Measurements from ENCODE around the gene WRAP73.

Gene WRAP73

DNA sequence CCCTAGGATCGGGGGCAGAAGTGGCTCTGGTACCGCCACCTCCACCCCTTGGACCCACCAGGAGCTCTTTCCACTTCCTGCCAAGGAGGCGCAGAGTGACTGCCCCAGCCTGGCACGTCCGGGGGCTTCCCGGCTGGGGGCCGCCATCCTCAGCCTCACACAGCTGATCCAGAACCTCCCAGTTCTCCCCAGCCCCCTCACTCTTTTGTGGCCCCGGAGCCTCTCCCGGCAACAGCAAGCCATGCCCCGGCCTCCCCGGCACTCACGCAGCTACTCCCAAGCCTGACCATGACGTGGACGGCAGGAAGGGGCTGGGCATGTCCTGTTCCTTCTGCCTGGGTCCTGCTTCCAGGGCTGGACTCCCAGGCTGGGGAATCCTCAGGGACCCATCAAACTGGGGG is 19.5 kb upstream of the WRAP73 start:
- DNase-seq (ENCODE audit: low read depth in 2 of 2) = no peak

DNA sequence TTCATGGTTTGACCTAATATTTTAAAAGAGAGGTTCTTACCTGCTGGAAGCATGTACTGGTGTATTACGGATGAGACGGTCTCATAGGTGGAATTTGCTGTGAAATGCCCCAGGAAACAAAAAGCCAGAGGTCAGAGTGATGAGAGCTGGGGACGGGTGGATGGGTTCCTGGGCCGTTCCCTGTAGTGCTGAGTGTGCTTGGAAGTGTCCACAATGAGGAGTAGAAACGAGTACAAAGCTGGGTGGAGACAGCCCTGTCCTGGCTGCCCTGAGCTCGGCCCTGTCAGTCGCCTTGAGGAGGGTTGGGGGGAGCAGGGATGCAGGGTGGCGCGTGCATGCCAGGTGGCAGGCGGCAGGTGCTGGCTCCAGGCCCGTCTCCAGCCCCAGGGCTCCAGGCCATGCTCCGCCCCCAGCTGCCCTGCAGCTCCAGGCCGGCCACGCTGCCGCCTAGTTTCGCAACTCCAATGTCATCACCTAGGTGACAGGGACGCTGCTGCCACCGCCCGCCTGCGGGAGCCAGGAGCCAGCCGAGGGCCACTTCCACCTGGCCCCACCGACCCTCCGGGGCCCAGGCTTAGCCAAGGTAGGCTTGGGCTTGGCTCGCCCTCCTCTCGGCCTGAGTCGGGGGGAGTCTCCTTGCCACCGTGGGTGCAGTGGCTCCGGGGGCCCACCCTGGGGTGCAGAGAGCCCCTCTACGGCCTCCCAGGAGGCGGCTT is 18.8 kb upstream of the WRAP73 start:
- DNase-seq (ENCODE audit: low read depth in 2 of 2) = no peak

DNA sequence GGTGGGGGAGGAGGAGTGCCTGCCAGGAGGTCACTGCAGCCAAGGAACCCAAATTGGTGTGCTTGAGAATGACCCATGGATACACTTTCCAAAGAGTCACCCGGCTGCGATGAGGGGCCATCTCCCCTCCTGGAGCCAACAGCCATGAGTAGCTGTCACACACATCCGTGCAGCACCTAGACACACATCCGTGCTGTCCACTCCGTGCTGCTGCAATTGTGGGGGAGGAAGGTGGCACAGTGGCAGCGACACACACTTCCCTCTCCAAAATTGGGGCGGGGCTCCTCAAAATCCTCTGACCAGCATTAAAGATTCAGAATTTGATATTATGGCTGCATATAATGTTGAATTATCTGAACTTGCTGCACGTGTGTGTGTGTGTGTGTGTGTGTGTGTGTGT is 18.2 kb upstream of the WRAP73 start:
- no peak for DNase-seq (ENCODE audit: low read depth in 2 of 2)

DNA sequence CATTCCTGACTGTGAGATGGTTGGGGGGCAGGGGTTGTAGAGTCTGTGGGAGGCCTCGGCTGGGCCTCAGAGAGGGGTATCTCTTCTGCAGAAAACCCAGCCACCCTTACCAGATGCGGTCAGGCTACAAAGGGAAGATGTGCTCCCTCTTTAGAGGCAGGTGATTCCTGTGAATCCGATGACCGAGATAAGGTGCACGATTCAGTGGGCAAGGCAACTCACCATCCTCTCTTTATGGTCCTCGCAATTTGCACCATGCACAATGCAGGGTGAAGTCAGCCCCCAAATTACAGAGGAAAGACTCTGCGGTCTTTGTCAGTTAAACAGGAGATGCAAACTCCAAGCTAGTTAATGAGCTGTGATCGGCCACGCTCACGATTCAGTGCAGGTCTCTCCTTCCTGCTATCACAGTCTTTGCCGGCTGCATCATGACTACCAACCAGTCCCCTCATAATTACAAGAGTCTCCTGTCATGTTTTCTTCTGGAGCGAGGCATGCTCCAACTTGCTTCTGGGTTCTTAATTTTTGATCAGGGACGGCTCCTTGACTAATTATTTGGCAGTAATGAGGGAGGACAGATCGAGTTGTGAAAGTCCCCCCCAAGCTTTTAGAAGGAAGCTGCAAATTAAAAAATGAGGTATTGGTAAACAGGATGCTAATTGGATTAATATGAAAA is 14.9 kb upstream of the WRAP73 start:
- no peak for DNase-seq (ENCODE audit: low read depth in 2 of 2)

DNA sequence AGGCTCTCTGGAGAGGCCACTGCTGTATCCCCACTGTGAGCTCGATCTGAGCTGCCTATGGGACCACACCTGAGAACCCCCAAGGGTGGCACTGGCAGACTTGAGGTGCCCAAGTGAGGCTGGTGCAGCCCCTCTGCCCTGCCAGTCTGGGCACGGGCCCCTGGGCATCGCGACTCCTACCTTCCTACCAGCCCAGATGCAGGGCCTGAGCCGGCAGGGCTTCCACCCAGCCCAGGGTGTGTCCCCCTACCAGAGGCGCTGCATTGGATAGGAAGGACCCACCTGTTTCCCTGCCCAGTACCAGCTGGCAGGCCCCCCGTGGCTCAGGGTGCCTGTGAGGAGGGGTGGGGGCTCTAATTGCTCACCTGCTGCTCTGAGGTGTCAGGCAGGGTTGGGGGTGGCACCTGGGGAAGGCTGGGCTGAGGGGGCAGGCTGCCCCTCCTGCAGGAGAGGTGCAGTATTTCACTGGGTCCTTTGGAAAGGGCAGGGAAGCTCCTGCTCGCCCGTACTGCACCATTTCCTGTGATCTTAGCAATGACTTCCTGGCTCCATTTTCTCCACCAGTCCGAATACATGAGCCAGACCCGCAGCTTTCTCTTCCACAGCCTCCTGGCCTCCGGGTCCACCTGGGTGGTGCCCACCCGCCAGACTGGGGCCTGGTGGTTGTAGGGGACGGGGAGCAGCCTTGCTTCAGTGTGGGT is 14.2 kb upstream of the WRAP73 start:
- DNase-seq (ENCODE audit: low read depth in 2 of 2) = no peak

DNA sequence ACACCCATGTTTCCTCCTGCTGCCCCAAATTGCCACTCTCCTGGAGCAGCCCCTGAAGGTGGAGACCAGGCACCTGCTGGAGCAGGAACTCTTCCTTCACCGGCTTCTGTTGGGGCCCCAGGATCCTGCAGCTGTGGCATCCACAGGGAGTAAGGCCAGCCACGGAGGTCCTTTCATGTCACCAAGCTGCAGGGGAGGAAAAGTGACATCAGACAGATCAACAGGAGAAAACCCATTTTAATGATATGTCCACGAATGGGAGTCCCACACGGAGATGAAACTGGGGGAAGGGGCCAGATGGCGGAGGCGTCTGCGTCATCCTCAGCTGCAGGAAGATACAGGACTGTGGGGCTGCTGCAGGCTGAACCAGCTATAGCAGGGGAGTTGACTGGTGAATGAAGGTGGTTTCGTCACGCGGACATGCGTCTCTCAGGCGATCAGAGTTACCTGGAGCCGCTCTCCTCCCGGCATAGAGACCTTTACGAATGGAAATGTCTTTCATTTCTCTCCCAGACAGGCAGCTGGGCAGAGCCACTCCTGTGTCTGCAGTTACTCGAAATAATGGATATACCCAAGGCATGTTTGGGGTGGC is 12.3 kb upstream of the WRAP73 start:
- DNase-seq (ENCODE audit: low read depth in 2 of 2) = no peak

DNA sequence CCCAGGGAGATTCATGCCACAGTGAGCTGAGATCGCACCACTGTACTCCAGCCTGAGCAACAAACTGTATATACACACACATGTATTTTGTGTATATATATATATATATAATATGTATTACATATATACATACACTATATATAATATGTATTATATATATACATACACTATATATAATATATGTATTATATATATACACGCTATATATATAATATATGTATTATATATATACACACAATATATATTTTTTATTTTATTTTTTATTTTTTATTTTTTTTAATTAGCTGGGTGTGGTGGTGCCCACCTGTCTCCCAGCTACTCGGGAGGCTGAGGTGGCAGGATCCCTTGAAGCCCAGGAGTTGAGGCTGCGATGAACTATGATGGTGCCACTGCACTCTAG is 11.7 kb upstream of the WRAP73 start:
- DNase-seq (ENCODE audit: low read depth in 2 of 2) = no peak

DNA sequence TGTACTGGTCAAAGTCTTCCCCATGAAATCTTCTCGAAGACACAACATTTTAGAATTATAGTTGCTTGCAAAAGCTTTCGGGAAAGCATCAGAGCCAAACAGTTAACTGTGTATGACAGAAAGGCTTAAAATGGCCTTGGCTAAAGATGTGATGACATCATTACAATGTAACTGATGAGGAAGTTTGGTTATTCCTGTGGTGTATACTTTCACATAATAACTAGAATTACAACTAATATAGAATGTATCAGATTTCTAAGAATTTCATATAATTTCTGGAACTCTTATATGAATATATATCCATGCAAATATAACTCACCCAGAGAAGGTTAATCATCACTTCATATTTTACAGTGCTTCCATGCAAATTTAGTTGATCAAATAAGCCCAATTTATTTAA is 10.8 kb upstream of the WRAP73 start:
- no peak for DNase-seq (ENCODE audit: low read depth in 2 of 2)

DNA sequence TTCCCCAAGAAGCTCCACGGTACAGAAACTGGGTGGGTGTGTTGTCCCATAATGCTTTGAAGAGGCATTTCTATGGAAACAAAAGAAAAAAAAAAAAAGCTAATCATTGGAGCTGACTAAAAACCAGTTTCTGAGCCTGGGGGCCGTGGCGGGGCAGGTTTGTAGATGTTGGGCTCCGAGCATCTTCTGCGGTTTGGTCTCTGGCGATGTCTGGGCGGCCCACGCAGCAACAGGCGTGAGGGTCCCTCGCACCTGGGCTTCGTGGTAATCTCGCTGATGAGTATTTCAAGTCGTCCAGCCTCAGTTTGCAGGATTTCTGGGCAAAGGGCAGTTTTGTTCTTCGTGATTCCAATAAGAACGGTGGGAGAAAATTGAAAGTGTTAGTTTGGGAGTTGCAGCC is 9.2 kb upstream of the WRAP73 start:
- no peak for DNase-seq (ENCODE audit: low read depth in 2 of 2)

DNA sequence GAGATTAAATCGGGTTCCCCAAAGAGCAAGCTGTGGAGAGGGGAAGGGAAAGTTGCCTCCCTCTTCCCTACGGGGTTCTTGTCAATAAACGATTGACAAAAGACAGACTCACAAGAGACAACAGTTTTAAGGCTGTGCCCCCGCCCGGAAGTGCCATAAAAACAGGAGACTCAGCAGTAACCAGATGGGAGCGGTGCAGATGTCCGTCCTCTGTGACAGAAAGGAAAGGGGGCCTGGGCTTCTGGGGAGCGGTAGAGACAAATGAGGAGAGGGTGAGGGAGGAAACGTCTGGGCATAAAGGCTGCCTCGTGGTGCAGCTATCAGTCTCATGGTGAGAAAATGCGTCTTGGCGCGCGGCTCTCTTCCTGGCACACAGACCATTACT is 8.3 kb upstream of the WRAP73 start:
- no peak for DNase-seq (ENCODE audit: low read depth in 2 of 2)

DNA sequence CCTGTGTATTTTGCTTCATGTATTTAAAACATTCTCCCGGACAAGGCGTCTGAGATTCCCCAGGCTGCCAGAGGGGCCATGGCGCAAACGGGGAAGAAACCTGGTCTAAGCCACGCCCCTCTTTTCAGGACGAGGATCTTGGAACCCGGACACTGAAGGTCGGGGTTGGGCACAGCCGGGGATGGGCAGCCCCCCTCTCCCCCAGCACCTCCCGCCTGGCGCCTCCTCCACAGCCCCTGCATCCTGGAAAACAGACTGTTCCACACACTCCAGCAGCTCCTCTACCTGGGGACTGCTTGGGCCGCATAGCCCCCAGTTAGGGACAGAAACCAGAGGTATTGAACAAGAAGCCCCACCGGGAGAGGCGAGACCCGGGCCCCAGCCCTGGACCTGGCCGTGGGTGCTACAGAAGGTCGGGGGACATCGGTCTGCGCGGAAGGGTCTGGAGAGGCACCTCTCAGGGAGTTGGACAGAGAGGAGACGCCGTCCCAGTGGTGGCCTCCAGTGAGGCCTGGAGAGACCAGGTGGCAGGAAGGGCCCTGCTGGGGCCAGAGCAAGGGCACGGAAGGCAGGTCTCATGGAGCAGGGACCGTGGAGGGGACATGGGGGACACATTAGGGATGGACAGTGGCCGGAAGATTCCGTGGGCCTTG is 7.8 kb upstream of the WRAP73 start:
- no peak for DNase-seq (ENCODE audit: low read depth in 2 of 2)

DNA sequence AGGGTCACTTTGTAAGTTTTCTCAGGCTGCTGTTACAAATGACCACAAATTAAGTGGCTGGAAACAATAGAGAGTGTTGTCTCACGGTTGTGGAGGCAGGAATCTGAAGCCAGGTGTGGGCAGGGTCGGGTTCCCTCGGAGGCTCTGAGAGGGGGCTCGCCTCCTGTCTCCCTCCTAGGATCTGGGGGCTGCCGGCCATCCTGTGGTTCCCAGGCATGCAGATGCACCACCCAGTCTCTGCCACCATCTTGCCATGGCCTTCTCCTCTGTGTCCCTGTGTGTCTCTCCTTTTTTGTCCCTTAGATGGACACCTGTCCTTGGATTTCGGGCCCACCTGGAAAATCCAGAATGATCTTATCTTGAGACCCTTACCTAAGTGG is 7.2 kb upstream of the WRAP73 start:
- DNase-seq (ENCODE audit: low read depth in 2 of 2) = no peak

DNA sequence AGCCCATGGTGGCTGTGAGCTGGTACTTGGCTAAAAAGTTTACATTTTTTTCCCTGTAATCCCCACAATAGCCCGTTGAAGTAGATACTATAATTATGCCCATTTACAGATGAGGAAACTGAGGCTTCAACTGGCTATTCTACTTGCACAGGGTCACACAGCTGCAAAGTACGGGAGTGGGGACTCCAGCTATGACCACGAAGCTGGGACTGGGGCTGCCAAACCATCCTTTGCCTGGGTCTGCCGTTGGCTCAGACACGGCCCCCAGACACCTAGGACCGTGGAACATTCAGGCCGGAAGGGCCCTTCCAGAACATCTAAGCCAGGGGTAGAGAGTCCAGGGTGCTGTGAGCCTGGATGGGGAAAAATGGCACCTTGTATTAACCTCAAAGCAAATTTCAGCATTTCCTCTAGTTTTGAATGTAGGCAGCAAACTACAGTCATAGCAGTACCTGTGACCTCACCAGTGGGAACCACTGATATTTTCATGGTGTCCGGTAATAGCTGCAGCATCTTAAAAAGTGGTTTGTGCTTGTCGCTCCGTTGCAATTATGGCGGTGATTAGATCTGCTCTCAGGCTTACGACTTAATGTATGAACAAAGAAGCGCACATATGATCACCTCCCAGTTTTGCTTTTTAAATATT is 6.7 kb upstream of the WRAP73 start:
- no peak for DNase-seq (ENCODE audit: low read depth in 2 of 2)

DNA sequence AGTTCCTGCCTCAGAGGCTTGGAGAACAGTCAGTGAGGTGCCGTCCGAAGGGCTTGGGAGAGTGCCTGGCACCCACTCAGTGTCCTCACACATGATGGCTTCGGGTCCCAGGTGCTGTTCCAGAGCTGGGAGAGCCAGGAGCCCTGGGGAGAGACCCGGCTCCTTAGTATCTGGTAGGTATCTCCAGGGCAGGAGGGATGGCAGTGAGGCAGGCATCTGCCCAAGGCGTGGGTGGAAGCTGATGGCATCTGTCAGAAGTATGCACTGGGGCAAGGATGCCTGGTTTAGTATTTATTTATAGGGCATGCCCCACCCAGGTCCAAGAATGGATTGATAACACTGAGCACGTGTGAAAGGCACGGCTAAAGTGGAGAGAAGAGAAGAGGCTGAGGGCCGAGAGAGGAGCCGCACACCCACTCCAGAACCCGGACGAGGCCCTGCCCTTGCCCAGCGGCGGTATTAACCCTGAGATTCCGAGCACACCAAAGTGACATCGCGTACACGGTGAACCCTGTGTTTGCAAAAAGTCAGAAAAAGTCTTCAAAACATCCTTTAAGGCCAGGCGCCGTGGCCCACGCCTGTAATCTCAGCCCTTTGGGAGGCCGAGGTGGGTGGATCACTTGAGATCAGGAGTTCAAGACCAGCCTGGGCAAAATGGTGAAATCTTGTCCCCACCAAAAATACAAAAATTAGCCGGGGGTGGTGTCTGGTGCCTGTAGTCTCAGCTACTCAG is 4.8 kb upstream of the WRAP73 start:
- DNase-seq (ENCODE audit: low read depth in 2 of 2) = no peak

DNA sequence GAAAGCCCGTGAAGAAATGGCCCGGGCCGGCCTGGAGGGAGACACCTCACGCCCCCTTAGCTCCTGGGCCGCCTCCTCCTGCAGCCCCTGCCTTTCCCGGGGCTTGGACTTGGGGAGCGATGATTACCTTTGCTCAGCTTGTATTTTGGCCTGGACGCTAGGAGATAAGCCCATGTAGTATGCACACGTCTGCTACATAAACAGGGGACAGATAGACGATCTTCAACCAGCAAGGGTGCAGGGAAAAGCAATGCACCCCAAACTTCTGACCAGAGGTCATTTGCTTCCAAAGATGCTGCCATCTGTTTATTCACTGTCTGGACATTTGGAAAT is 3.3 kb upstream of the WRAP73 start:
- DNase-seq (ENCODE audit: low read depth in 2 of 2) = no peak

DNA sequence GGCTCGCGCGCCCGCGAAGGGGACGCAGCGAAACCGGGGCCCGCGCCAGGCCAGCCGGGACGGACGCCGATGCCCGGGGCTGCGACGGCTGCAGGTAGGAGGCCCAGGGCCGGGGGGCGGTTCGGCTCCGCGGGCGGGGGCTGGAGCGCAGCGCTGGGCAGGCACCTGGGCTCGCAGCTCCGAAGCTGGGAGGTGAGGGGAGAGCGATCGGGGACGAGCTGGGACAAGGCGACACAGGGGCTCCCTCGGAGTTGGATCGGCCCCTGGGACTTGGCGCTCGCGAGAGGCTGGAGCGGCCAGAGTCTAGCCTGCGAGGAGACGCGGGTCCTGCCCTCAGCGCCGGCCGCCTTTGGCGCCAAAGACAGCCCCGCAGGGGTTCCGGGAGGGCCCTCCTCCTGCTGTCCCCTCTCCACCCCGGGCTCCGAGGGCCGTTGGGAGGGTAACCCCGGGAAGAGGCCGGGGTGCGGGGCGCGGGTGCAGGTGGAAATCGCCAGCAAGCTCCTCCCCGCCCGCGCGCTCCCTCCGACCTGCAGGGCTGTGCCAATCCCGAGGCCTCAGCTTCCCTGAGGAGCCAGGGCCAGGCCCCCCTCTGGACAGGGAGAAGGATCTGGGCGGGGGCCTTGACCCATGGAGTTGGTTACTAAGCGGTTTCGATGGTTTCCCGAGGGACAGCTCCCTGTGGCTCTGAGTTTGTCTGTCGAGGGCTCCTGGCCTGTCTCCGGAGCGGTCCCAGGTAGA is 2.8 kb upstream of the WRAP73 start:
- no peak for DNase-seq (ENCODE audit: low read depth in 2 of 2)

DNA sequence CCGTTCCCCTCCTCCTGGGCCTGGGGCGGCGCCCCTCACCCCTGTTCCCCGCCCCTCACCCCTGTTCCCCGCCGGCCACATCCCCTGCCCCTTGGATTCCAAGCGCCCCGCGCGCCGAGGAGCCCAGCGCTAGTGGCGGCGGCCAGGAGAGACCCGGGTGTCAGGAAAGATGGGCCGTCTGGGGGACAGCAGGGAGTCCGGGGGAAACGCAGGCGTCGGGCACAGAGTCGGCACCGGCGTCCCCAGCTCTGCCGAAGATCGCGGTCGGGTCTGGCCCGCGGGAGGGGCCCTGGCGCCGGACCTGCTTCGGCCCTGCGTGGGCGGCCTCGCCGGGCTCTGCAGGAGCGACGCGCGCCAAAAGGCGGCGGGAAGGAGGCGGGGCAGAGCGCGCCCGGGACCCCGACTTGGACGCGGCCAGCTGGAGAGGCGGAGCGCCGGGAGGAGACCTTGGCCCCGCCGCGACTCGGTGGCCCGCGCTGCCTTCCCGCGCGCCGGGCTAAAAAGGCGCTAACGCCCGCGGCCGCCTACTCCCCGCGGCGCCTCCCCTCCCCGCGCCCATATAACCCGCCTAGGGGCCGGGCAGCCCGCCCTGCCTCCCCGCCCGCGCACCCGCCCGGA is 2.1 kb upstream of the WRAP73 start, which contains the start of gene TP73:
Gene TP73 (plus strand): TSS at position 587 of the 618 bp plus-strand sequence. CDS start 29,850 bp downstream, outside the sequence.
- DNase-seq (ENCODE audit: low read depth in 2 of 2) = no peak

DNA sequence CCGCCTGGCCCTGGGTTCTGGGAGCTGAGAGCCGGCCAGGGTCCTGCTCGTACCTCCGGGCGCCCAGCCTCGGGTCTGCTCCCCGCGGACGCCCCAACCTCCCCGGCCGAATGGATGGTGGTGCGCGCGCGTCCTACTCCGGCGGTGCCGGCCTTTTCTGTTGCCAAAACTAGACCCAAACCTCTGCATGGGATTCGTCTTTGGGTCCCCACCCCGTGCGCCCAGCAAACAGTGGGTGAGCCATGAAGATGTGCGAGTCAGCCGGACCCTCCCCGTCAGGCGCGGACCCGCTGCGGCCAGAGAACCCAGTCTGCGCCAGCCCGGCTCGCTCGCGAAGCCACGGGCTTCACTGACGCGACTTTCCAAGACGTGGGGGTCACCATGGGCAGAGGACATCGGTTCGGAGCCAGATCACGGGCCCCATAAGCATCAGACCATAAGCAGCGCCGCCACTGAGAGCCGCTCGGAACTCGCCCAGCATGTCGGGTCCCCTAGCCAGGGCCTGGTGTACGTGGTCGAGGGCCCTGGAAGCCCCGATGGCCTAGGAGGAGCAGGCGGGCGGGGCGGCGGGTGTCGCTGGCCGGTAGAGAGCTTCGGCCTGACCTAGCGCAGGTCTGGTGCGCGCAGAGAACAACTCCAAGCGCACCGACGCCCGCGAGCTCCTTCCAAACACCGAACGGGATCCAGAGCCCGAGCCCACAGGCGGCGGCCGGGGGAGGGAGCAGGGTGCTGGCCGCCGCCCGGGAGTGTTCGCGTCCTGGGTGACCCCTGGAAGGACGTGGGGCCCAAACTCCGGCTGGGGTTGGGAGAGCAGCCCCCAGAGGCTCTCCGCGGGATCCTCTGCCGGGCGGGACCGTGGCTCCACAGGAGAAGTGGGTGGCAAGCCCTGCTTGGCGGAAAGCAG is 1.4 kb upstream of the WRAP73 start:
- no peak for DNase-seq (ENCODE audit: low read depth in 2 of 2)

All from stimulated activated CD4-positive, alpha-beta T cell treated with anti-CD3 and anti-CD28 coated beads, Interleukin-12 subunit alpha, Interleukin-12 subunit beta, amount 100 ng/mL, for 24 hours (primary cell).